Skeletal muscle satellite cell (primary cell): ENCODE measurements around the gene RNF208.

Source experiments
- H3K27me3 ChIP-seq: 2 replicates; pipeline ENCODE4 v1.7.0; 2013; ENCODE audit warnings: low read length; ENCODE audit not compliant: control insufficient read depth, insufficient read depth
- H3K36me3 ChIP-seq: 2 replicates; pipeline ENCODE4 v1.7.0; 2013; ENCODE audit warnings: mild to moderate bottlenecking, control low read depth, low read length; ENCODE audit not compliant: insufficient read depth
- H3K4me1 ChIP-seq: 2 replicates; pipeline ENCODE4 v1.7.0; 2013; ENCODE audit warnings: low read length; ENCODE audit not compliant: control insufficient read depth, insufficient read depth
- H3K4me2 ChIP-seq: 2 replicates; pipeline ENCODE4 v1.7.0; 2013; ENCODE audit warnings: mild to moderate bottlenecking, low read length
- H3K4me3 ChIP-seq: 2 replicates; pipeline ENCODE4 v1.7.0; 2013; ENCODE audit warnings: low read length
- H3K9ac ChIP-seq: 2 replicates; pipeline ENCODE4 v1.7.0; 2013; ENCODE audit warnings: mild to moderate bottlenecking, low read depth, low read length, moderate library complexity
- H3K9me3 ChIP-seq: replicated peaks from 2 replicates; pipeline ENCODE4 v1.7.0; 2013; ENCODE audit warnings: mild to moderate bottlenecking, control low read depth, low read length

The RNF208 gene

DNA sequence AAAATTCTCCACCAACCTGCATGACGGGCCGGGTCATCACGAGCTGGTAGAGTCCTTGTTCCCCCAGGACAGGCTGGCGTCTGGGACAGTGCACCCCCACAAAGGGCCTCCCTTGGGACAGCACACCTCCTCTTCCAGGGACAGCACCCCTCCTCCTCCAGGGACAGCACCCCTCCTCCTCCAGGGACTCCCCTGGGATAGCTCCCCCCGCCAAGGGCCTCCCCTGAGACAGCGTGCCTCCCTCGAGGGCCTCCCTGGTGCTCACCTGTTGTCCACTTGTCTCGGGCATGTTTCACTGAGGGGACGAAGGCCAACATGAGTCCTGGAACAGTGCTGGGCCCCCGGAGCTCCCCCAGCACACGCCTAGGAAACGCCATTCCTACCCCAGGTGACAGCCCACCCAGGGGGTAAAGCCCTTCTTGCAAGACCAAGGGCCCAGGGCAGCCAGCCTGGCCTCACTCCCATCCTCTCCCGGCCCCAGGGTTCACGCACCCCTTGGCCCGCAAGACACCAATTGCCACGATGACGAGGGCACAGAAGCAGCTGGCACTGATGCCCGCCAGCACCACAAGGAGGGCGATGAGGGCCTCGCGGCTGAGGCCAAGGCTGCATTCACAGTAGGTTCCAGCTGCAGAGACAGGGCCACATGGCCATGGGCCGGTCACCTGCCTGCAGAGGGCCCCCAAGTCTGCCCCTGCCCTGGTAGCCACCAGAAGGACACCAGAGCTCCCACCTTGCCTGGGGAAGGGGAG, 50.7 kb downstream of the RNF208 start:
- no peak overlapping the region for H3K9ac ChIP-seq
- H3K27me3 ChIP-seq, result peaks cover 77% of the 10 kb centered on the region
- no peak overlapping the region for H3K4me2 ChIP-seq
- peaks cover 11% of the 10 kb centered on the region for H3K4me1 ChIP-seq
- no peaks in the 10 kb centered on the region for H3K36me3 ChIP-seq
- H3K9me3 ChIP-seq, result no peaks in the 10 kb centered on the region
- no peak overlapping the region for H3K4me3 ChIP-seq

DNA sequence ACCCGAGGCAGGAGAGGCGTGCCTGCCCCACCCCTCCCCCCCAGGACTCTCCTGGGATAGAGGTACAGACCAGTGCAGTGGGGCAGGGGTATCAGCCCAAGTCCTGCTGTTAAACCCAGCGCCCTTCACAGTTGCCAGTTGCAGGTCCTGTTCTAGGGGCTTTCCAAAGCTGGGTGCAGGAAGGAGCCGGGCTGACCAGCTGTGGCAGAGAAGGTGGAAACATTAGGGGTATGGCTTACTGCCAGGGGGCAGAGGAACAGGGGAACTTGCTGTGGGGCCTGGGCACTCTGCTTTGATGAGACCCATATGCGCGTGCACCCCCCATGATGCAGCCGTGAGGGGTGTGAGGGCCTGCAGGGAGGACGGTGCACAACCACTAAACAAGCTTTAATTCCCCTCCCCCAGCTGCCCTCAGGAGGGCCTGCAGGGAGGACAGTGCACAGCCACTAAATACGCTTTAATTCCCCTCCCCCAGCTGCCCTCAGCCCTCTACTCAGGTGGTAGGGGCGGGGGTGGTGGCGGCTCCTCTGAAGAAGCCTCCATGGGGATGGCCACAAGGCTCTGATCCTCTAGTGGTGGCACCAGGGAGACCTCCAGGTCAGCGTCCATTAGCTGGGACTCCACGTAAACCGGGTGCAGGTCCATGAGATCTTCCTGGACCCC, 51.4 kb downstream of the RNF208 start:
- Histone ChIP-seq H3K4me2 (no peak overlapping the region), H3K9ac (no peak overlapping the region), H3K4me3 (no peak overlapping the region), H3K9me3 (no peaks in the 10 kb centered on the region), H3K36me3 (no peaks in the 10 kb centered on the region), H3K27me3 (peaks cover 82% of the 10 kb centered on the region), H3K4me1 (peaks cover 11% of the 10 kb centered on the region)
